Adipose tissue (tissue), 3 donors: ENCODE data around the gene EPHA2. TPM values are rescaled to one million over a fixed set of nuclear protein-coding genes. Genes with fewer than 3 reads are reported as not detected.

Experiments used
- H3K27ac ChIP-seq: one replicate; pipeline ENCODE4 v1.5.1; 2013; ENCODE audit warnings: low read depth, low read length
- WGBS, 3 donors: extraction: QIAGEN DNeasy Blood & Tissue Kit; methylation state at CpG; one replicate each; pipeline ENCODE4 v1.1.7; 2013; 5-methylcytosine and 5-hydroxymethylcytosine counted together
- polyA plus RNA-seq, 3 donors: library from polyadenylated mRNA; stranded (reverse); fragments of 200-250 nt; gene quantifications; one replicate each; pipeline ENCODE4 v1.2.3, GENCODE V29; 2013
- donor health status: healthy with polysubstance abuse.
- donor health status: Bipolar disorder and iron deficiency.
- donor health status: healthy.

Gene EPHA2
- polyA plus RNA-seq, 3 donors, result 4.1 to 20.0 (median 9.4) TPM

DNA sequence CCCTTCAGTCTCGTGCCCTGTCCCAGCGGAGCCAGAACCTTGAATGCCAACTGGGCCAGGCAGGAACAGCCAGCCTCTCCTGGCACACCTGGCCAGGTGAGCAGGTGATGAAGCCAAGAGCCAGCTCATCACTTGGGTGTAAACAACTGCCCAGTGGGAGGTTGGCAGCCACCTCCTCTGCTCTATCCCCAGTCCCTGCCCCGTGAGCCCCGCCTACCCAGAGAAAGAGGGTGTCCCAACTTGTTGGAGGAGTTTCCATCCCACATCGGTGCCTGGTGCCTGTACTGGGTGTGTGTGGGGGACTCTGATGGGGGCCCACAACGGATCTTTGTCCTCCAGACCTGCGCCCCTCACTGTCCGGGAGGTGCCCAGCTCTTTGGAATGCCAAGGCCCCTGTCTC, 64.6 kb downstream of the EPHA2 start:
- 43 to 85% (median 81%) methylated on average over 7 to 8 of the region's 8 CpGs for WGBS, 3 donors
- H3K27ac ChIP-seq, result no peak overlapping the region

DNA sequence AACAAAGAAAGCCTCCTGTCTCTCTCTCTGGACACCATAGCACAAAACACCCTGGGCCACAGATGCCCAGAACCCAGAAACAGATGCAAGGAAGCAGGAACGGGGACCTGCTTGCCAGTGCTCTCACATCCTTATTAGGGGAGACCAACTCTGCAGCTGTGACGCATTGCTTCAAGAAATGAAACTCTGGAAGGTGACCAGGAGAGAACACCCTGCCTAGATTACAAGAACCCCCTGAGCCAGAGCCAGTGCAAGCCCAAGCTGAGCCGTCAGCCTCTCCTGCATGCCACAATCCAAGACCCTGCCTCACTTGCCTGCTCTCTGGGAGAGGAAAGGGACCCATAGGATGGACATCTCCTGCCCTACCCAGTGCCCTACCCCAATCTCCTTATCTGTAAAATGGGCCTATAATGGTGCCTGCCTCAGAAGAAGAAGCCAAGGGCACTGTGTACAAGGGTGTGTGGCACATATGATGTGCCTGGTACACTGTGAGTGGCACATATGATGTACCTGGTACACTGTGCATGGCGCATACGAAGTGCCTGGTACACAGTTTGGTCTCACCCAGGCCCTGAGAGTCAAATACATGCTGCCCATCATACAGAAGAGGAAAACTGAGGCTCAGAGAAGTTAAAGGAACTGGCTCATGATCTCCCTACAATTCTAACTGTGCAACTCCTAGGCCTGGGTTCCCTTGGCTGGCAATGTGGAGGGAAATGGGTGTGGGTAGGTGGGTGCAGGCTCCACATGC, 65.6 kb downstream of the EPHA2 start:
- H3K27ac ChIP-seq, result no peak overlapping the region
- WGBS, 3 donors, result 81 to 93% (median 86%) methylated on average over 4 to 5 of the region's 5 CpGs

DNA sequence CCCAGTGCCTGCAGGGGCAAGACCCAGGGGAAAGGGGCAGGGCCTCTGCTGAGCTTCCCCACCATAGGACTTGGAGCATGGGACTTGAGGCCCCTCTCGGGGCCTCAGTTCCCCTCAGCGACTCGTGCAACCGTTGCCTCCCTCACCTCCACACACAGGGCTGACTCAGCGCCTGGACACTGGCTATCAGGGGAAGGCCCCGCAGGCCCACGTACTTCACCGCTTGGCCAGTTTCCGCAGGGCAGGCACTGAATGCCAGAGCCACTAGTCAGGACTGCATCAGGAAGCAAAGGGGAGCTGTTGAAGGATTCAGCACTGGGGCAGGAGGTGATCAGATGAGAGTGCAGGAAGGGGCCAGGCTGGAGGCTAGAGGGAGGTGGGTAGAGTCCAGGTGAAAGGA, 66.9 kb downstream of the EPHA2 start:
- H3K27ac ChIP-seq, result no peak overlapping the region
- WGBS, 3 donors, result 70 to 86% (median 75%) methylated on average over 9 of the region's 9 CpGs

DNA sequence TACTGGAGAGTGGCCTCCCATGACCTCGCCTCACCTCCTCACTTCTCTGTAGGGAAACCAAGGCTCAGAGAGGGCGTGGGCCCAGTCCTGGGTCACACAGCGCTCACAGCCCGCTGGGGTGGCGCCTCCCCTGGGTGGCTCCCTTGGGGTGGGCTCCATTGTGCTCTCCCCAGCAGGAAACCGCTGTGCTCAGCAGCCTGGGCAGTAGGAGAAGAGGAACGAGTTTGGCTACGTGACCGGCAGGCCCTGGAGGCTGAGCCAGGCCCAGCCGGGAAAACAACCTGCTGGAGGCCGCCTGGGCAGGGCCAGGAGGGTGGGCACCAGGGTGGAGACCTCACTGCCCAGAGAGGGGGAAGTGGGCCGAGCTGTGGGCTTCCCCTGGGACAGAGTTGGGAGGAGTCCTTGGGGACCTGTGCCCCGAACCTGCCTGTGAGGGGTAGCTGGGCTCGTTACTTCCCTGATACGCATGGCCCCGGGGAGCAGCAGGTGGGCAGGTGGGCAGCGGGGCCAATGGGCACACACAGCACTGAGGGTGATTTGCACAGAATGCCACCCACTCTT, 67.4 kb downstream of the EPHA2 start:
- H3K27ac ChIP-seq, result no peak overlapping the region
- 70 to 91% (median 76%) methylated on average over 17 of the region's 17 CpGs for WGBS, 3 donors

DNA sequence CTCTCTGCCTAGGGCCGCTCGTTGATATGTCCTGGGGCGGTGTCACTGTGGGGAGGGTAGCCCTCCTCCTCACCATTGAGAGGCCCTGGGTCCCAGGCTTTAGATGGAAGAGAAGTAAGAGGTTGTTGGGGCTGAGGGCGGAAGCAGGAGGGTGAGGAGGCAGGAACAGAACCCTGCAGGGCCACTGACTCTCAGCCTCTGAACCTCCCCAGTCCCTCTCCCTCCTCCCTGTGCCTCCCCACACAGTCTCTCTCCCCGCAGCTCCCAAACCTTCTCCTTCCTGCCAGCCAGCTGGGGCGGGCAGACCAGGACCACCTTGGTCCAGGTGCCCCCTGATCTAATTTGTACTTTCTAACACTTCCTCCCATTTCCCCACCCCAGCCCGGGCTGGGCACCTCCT, 68.1 kb downstream of the EPHA2 start:
- H3K27ac ChIP-seq, result no peak overlapping the region
- WGBS, 3 donors, result 68 to 73% (median 72%) methylated on average over 7 of the region's 7 CpGs

DNA sequence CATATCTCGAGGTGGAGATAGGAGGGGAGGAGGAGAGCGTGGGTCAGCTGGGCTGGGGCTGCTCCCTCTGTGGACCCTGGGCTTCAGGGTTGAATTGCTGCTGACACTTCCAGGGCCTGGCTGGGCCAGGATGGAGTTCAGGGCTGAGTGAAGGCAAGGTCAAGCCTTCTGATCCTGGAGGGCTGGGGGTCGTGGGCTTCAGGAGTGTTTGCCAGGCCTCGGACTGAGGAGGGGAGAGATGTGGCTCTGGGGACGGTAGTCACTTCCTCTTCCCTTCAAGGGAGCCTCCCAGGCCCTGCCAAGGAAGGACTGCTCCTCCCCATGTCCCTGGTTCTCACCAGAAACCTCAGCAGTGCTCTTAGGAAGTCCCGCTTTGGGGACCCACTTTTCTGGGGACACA, 70.3 kb downstream of the EPHA2 start:
- 46 to 74% (median 49%) methylated on average over 6 of the region's 6 CpGs for WGBS, 3 donors

DNA sequence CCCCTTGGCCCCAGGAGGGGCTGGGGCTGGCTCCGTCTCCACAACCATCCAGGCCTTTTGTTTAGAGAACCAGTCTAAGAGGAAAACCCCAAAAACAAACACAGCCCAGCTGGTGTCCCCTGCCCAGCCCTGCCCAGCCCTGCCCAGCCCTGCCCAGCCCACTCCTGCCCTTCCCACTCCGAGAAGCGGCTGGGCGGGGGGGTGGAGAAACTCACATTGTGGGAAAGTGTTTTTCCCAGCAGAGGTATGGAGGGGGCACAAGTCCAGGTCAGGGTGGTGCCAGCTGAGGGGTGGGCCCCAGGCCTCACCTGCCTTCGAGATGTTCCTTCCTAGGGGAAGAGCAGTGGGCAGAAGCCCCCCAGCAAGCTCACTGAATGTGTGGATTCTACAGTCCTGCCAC, 72.4 kb downstream of the EPHA2 start:
- no peak overlapping the region for H3K27ac ChIP-seq
- 85 to 90% (median 89%) methylated on average over 5 of the region's 5 CpGs for WGBS, 3 donors

More for the DNA sequence above, 70.3 kb downstream of the EPHA2 start:
- H3K27ac ChIP-seq, result no peak overlapping the region

DNA sequence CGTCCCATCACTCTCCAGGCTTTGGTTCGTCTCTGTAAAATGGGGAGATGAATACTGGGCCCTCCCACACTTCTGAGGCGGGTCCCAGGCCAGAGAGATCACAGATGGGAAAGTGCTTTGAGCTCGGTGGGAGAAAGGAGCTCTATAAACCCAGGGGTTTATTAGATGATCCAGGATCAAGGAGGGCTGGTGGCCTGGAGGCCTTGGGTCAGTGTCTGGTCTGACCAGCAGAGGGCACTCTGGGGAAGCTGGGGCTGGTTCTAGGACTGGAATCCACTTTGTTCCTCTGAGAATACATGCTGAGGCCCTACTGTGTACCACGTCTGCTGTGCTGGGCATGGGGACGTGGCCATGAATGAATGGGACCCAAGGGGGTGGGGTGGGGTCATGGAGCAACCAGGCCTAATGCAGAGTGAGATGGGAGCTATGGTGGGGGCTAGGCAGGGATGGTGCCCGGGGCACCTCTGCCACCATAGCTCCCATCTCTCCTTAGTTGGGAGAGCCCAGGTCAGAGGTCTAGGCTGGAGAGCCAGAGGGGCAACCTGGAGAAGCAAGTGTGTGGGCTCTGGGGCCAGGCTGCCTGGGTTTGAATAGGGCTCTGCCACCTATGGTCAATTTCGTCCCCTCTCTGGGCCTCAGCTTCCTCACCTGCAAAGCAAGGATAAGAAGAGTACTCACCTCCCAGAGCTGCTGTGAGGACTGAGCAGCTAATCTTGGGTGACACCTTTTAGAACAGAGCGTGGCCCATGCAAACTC, 73.4 kb downstream of the EPHA2 start:
- 64 to 68% (median 65%) methylated on average over 8 to 9 of the region's 9 CpGs for WGBS, 3 donors
- no peak overlapping the region for H3K27ac ChIP-seq

DNA sequence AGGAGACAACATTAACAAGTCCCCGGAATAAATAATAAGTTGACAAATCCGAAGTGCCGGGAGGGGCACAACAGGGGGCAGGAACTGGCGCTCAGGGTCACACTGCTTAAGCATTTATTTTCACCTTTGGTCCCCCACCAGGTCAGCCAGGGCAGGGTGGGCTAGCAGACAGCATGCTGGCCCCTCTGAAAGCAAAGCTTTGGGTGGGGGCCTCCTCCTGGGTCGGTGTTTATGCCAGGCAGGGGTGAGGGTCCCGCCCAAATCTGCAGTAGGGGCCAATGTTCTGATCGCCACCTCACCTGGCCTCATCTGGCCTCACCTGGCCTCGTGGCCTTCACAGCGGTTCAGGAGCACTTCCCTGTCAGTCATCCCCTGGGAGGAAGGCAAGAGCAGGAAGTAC, 74.2 kb downstream of the EPHA2 start:
- no peak overlapping the region for H3K27ac ChIP-seq
- WGBS, 3 donors, result 71 to 85% (median 84%) methylated on average over 9 of the region's 9 CpGs

DNA sequence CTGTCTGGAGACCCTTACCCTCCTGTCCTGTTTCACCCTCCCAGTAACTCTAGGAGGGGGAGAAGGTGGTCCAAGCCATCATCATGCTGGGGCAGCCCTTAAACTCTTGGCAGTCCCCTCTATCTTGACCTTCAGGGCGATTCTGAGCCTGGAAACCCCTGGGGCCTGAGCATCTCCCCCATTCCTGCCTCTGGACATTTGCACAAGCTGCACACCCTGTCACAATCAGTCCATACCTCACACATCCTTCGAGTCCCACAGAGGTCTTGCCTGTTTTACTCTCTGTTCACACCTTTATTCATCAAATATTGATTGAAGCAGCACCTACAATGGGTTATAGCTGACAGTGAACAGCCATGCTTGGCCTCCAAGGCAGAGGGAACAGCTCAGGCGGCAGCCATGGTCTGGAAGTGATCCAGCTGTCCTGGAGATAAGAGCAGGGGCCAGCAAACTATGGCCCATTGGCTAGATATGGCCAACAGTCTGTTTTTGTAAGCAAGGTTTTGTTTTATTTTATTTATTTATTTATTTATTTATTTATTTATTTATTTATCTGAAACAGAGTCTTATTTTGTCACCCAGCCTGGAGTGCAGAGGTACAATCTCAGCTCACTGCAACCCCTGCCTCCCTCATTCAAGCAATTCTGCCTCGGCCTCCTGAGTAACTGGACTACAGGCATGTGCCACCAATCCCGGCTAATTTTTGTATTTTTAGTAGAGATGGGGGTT, 75.3 kb downstream of the EPHA2 start:
- WGBS, 3 donors, result 74 to 91% (median 89%) methylated on average over 5 of the region's 5 CpGs

DNA sequence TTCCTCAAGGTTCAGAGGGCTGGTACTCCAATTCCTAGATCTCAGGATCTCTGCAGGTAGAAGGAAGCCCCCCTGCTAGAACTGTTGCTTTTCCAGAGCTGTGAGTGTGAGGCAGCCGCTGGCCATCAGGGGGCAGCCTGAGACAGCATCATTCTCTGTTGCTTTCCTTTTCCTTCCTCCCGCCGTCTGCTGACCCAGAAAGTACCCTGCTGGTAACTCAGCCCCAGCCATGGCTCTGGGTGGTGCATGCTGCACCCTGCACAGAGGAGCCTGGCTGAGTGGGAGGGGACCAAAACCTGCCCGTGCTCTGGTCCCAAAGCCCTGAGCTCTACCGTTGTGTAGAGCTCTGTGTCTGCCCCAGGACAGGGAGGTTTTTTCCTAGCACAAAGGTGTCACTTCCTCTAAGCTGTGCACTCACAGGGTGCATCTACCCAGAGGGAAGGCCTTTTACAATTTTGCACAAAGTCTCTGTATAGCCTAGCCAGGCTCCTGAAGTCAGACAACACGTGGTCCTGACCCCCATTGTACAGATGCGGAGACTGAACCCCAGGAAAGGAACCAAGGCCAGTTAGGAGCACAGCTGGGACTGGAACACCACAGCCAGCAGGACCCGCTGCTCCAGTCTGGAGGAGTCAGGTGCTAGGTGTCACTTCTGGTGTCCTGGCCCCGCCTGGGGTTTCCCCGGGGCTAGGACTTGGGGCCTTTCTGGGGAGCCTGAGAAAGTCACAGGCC, 76.8 kb downstream of the EPHA2 start:
- no peak overlapping the region for H3K27ac ChIP-seq
- 31 to 37% (median 37%) methylated on average over 10 of the region's 10 CpGs for WGBS, 3 donors

More for the DNA sequence above, 75.3 kb downstream of the EPHA2 start:
- no peak overlapping the region for H3K27ac ChIP-seq

DNA sequence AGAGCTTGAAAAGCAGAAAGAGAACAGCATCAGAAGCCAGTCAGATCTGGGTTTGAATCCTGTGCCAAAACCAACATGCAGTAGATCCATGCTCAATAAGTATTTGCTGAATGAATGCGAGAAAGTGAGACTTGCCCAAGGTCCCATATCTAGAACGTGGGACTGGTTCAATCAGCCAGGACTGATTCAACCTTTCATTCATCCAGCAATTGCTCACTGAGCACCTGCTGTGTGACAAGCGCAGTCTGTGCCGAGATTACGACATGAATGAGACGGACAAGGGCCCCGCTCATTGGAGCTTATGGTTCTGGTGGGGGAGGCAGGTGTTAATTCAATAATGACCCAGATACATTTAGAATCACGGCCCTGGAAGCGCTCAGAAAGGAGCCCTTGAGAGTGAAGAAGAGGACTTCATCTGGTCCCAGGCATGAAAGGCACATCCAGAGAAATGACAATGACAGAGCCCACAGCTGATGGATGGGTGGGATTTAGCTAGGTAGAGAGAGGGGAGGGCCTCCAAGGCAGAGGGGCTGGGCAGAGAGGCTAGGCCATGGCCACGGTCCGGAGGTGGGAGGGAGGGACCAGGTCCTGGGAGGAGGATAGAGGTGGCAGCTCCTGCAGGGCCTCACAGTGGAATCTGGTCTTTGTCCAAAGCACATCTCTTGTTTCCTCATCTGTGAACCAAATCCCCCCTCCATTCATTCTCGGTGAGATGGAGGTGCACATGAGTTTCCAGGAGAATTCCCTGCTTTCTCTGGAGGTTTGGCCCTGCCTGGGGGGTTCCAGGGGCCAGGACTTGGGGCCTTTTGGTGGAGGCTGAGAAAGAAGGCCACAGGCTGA, 78.2 kb downstream of the EPHA2 start:
- H3K27ac ChIP-seq, result no peak overlapping the region
- WGBS, 3 donors, result 83 to 86% (median 85%) methylated on average over 12 of the region's 12 CpGs

DNA sequence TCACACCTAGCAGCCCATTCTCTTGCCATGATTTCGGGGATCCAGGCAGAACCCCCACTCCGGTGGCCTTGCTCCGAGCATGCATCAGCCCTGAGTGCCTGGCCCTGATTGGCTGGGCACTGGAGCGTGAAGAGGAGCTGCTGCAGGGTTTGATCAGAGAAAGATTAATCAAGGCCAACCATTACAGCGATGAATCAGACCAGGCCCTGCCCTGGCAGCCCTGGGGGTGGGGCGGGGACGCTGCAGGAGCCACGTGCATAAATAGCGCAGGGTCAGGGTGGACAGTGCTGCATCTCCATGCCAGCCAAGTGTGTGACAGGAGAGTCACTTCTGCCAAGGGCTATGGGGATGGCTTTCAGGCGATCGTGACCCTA, 79.0 kb downstream of the EPHA2 start:
- H3K27ac ChIP-seq, result no peak overlapping the region
- 79 to 83% (median 80%) methylated on average over 11 of the region's 11 CpGs for whole genome bisulfite sequencing, 3 donors

DNA sequence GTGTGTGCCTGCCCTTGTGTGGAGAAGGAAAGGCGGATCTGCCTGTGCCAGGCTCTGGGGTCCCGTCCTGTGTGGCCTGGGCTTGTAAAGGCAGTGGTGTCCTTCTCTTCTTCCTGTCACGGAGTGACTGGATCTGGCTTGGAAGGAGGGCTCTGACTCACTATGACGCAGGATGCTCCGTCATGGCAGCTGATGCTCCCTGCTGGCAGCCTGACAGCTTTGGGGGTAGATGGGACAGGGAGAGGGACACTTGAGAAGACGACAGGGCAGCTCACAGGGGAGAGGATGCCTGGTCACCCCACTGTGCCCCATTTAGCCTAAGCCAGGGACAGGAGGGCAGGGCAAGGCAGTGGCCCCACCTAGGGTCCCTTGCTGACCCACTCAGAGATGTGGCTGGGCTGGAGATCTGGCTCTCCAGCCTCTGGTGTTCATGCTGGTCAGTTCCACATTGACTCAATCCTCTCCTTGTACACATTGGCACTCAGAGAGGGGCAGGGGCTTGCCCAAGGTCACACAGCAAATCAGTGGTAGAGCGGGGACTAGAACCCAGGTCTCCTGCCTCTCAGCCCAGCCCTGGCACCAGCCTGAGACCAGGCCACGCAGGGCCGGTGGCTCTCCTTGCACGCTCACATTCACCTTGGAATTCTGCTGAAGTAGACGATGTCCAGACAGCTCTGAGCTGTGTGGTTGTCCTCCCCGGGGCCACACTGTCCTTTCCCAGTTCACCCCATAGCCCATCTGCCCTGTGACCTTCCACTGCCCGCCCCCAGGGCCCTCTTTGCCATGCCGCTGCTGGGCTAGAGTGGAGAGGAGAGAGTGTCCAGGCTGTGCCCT, 79.6 kb downstream of the EPHA2 start:
- WGBS, 3 donors, result 83 to 91% (median 85%) methylated on average over 14 of the region's 14 CpGs
- H3K27ac ChIP-seq, result no peak overlapping the region

DNA sequence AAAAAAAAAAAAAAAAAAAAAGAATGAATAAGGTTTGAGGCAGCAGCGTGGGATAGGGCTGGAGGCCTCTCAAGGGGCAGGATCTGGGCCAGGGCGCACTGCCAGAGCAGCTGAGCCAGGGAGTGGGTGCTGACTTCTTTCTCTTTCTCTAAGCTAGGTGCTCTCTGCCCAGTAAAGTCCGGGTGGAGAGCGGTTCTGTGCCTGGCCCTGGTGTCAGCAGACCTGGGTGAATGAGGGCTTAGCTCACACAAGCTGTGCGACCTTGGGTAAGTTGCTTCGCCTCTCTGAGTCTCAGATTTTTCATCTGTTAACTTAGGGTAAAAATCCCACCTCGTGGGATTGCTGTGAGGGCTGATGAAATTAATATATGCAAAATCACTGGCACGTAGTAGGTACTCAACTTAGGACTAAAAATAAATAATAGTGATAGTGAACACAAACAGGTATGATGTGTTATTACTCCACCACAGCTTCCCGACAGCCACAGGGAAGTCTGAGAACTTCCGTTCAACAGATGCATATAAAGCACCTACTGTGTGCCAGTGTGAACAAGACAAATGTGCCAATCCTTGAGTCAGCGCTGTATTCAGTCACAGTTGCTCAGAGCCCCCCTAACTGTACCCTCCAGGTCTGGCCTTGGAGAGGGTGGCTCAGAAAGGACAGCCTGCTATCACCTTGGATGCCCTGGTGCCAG, 80.4 kb downstream of the EPHA2 start:
- WGBS, 3 donors, result 67 to 70% (median 69%) methylated on average over 11 of the region's 11 CpGs
- no peak overlapping the region for H3K27ac ChIP-seq
